ENCODE data around the gene DEDD2. TPM values are rescaled to one million over a fixed set of nuclear protein-coding genes. Genes with fewer than 3 reads are reported as not detected.

DEDD2 gene
- polyA plus RNA-seq, 1 of the 3 experiments (the other 2 are of a cell fraction): 30.2 TPM

- Histone ChIP-seq H3K36me3 (replicated peaks in 1 of 2; ENCODE audit: control insufficient read depth in 1 of 2, insufficient read depth in 2 of 2, low read length in 1 of 2) (no peaks in the 10 kb centered on the region), H3K9me2 (no peaks in the 10 kb centered on the region), H3K27ac (ENCODE audit: low read depth in 2 of 2, low read length in 1 of 2) (no peak overlapping the region), H3K9me3 (no peaks in the 10 kb centered on the region), H3K4me2 (no peak overlapping the region), H2AFZ (ENCODE audit: low read depth) (no peak overlapping the region), H3F3A (replicated peaks; ENCODE audit: insufficient read depth) (no peaks in the 10 kb centered on the region), H3K27me3 (ENCODE audit: insufficient read depth) (no peaks in the 10 kb centered on the region), H3K4me3 (ENCODE audit: low read depth in 2 of 2, low read length in 1 of 2) (no peak overlapping the region), H4K20me1 (ENCODE audit: insufficient read depth) (no peaks in the 10 kb centered on the region), H3K4me1 (ENCODE audit: control insufficient read depth in 1 of 2, insufficient read depth in 2 of 2, low read depth in 1 of 2, low read length in 1 of 2) (no peaks in the 10 kb centered on the region; a peak in 1 of 4 replicates), H3K9ac (no peak overlapping the region), H3K79me2 (ENCODE audit: insufficient read depth) (no peaks in the 10 kb centered on the region)
- no peak for DNase-seq
- ChIA-PET POLR2A (no interaction called here), CTCF (interaction anchor here (0.8 to 2.0 kb wide), 4 partner anchors 15 to 44 kb away, joined by 3 to 7 read pairs (median 4); partner anchors contain the start of gene POU2F2)
- TF ChIP-seq JUND (IDR thresholded peaks at IDR 0.05): no peak
- TF ChIP-seq MEF2A (IDR thresholded peaks at IDR 0.05; ENCODE audit: borderline replicate concordance, low read depth): no peak
- no peak for TF ChIP-seq ELF1 (IDR thresholded peaks at IDR 0.05)
- no peak for TF ChIP-seq FOXM1 (IDR thresholded peaks at IDR 0.05; ENCODE audit: low read depth)
- TF ChIP-seq YY1 (IDR thresholded peaks at IDR 0.05; ENCODE audit: low read depth): no peak
- TF ChIP-seq IRF3 (IDR thresholded peaks at IDR 0.05; ENCODE audit: low read depth, low read length): no peak
- TF ChIP-seq TEAD4 (IDR thresholded peaks at IDR 0.05; ENCODE audit: borderline replicate concordance, insufficient read depth): no peak
- TF ChIP-seq RXRA (IDR thresholded peaks at IDR 0.05; ENCODE audit: borderline replicate concordance, low read depth): no peak
- no peak for TF ChIP-seq RCOR1 (IDR thresholded peaks at IDR 0.05; ENCODE audit: low read length)
- TF ChIP-seq NFIC (IDR thresholded peaks at IDR 0.05; ENCODE audit: borderline replicate concordance): no peak
- no peak for TF ChIP-seq USF2 (IDR thresholded peaks at IDR 0.05; ENCODE audit: borderline replicate concordance, low read depth, low read length)
- TF ChIP-seq GATA2 (CRISPR knock-in tag; IDR thresholded peaks at IDR 0.05): no peak
- no peak for TF ChIP-seq MXI1 (IDR thresholded peaks at IDR 0.05; ENCODE audit: low read depth, low read length)
- WGBS (ENCODE audit: low lambda C conversion rate): 26% methylated on average over 3 of the region's 3 CpGs
Observed at GRCh38 chr19:42168206-42168605, 49.3 kb downstream of the DEDD2 start.

- no peaks in the 10 kb centered on the region for H3K79me2 ChIP-seq (ENCODE audit: insufficient read depth)
- no peaks in the 10 kb centered on the region; a peak in 1 of 4 replicates for H3K4me1 ChIP-seq (ENCODE audit: control insufficient read depth in 1 of 2, insufficient read depth in 2 of 2, low read depth in 1 of 2, low read length in 1 of 2)
- H3K4me2 ChIP-seq: no peak overlapping the region
- no peaks in the 10 kb centered on the region for H4K20me1 ChIP-seq (ENCODE audit: insufficient read depth)
- WGBS (ENCODE audit: low lambda C conversion rate): 45% methylated on average over 7 of the region's 7 CpGs
- H3K27ac ChIP-seq (ENCODE audit: low read depth in 2 of 2, low read length in 1 of 2): no peak overlapping the region
- no peak overlapping the region for H3K4me3 ChIP-seq (ENCODE audit: low read depth in 2 of 2, low read length in 1 of 2)
- no peaks in the 10 kb centered on the region for H3K9me2 ChIP-seq
- H3K27me3 ChIP-seq (ENCODE audit: insufficient read depth): peaks cover 2% of the 10 kb centered on the region; the same call in 1 of the 2 replicates
- ChIA-PET CTCF (interaction anchor here (1.0 to 3.7 kb wide), 3 partner anchors 10 to 57 kb away, joined by 4 to 14 read pairs (median 5); no protein-coding TSS in a partner anchor), POLR2A (interaction anchor here (0.6 kb wide), 1 partner anchor 81 kb away, joined by 3 read pairs; no protein-coding TSS in a partner anchor)
- H3F3A ChIP-seq (replicated peaks; ENCODE audit: insufficient read depth): no peaks in the 10 kb centered on the region
- no peak for DNase-seq
- no peak overlapping the region for H2AFZ ChIP-seq (ENCODE audit: low read depth)
- H3K9ac ChIP-seq: no peak overlapping the region
- TF ChIP-seq GABPA (IDR thresholded peaks at IDR 0.05; ENCODE audit: low read depth) (no peak), GATA2 (CRISPR knock-in tag; IDR thresholded peaks at IDR 0.05) (no peak), NFIC (IDR thresholded peaks at IDR 0.05; ENCODE audit: borderline replicate concordance) (no peak), EP300 (IDR thresholded peaks at IDR 0.05; ENCODE audit: borderline replicate concordance in 1 of 2, low read depth in 1 of 2, low read length in 1 of 2) (no peak), USF2 (IDR thresholded peaks at IDR 0.05; ENCODE audit: borderline replicate concordance, low read depth, low read length) (no peak), TCF12 (IDR thresholded peaks at IDR 0.05) (no peak), JUND (IDR thresholded peaks at IDR 0.05) (no peak), IRF3 (IDR thresholded peaks at IDR 0.05; ENCODE audit: low read depth, low read length) (no peak), ELF1 (IDR thresholded peaks at IDR 0.05) (no peak), FOXJ3 (CRISPR knock-in tag; IDR thresholded peaks at IDR 0.05) (no peak), TEAD4 (IDR thresholded peaks at IDR 0.05; ENCODE audit: borderline replicate concordance, insufficient read depth) (no peak), NRF1 (IDR thresholded peaks at IDR 0.05; ENCODE audit: low read depth, low read length) (no peak), ZBTB33 (IDR thresholded peaks at IDR 0.05; ENCODE audit: borderline replicate concordance, low read depth) (no peak), SIN3A (IDR thresholded peaks at IDR 0.05; ENCODE audit: borderline replicate concordance, low read depth, low read length) (no peak), RXRA (IDR thresholded peaks at IDR 0.05; ENCODE audit: borderline replicate concordance, low read depth) (no peak), FOSL2 (IDR thresholded peaks at IDR 0.05; ENCODE audit: borderline replicate concordance, low read depth) (no peak), SMC3 (IDR thresholded peaks at IDR 0.05; ENCODE audit: low read depth, low read length) (no peak)
- H3K36me3 ChIP-seq (replicated peaks in 1 of 2; ENCODE audit: control insufficient read depth in 1 of 2, insufficient read depth in 2 of 2, low read length in 1 of 2): no peaks in the 10 kb centered on the region
- H3K9me3 ChIP-seq: no peaks in the 10 kb centered on the region
Observed at GRCh38 chr19:42166316-42166715, 51.2 kb downstream of the DEDD2 start.
